Femur (tissue), 1 donor: ENCODE results near the gene CDKN2D.
A peak's percentile ranks its signal among the peaks of the same experiment; 100 is the strongest.
"Not testable (repeated sequence)": the region's sequence is repeated elsewhere in the genome, so short reads cannot be mapped to it uniquely, and the experiment has no call there.

Experiments
- DNase-seq: peaks from one replicate; pipeline ENCODE4 v3.0.0-alpha.2; 2017

The CDKN2D gene

GRCh38 chr19:10580979-10581631 is 12.3 kb upstream of the CDKN2D start:
- peak; percentile 90 for DNase-seq

GRCh38 chr19:10577951-10578350 is 9.2 kb upstream of the CDKN2D start:
- DNase-seq = no peak

- DNase-seq = no peak
Measured at GRCh38 chr19:10575011-10575716, 6.4 kb upstream of the CDKN2D start.

- DNase-seq = no peak
Measured at GRCh38 chr19:10574462-10574861, 5.7 kb upstream of the CDKN2D start.

GRCh38 chr19:10573793-10574192 is 5.0 kb upstream of the CDKN2D start:
- DNase-seq = not testable (repeated sequence)

- peak; percentile 41 for DNase-seq
Measured at GRCh38 chr19:10568062-10568825, 535 bp downstream of the CDKN2D start.

GRCh38 chr19:10567656-10568055 is 1.1 kb downstream of the CDKN2D start:
- no peak for DNase-seq

GRCh38 chr19:10566658-10567410 is 1.9 kb downstream of the CDKN2D start:
- DNase-seq = peak; percentile 33

GRCh38 chr19:10566408-10566657 is 2.4 kb downstream of the CDKN2D start:
- DNase-seq = no peak

GRCh38 chr19:10565567-10566407 is 3.0 kb downstream of the CDKN2D start, which contains the start of gene KRI1:
TSS of gene KRI1 (minus strand) at chr19:10566010. CDS start at chr19:10565999, 11 bp downstream.
- DNase-seq = peak; percentile 99

GRCh38 chr19:10565028-10565566 is 3.7 kb downstream of the CDKN2D start:
- DNase-seq = peak; percentile 63

GRCh38 chr19:10562609-10563008 is 6.2 kb downstream of the CDKN2D start:
- DNase-seq = no peak

- DNase-seq = no peak
Measured at GRCh38 chr19:10560154-10560553, 8.6 kb downstream of the CDKN2D start.

- no peak for DNase-seq
Measured at GRCh38 chr19:10557603-10558197, 11.1 kb downstream of the CDKN2D start.

GRCh38 chr19:10555610-10555973 is 13.2 kb downstream of the CDKN2D start:
- no peak for DNase-seq

- no peak for DNase-seq
Measured at GRCh38 chr19:10554760-10555609, 13.8 kb downstream of the CDKN2D start.

GRCh38 chr19:10553943-10554381 is 14.8 kb downstream of the CDKN2D start:
- DNase-seq = peak; percentile 60

GRCh38 chr19:10553087-10553667 is 15.6 kb downstream of the CDKN2D start:
- DNase-seq = peak; percentile 45

GRCh38 chr19:10552510-10553053 is 16.2 kb downstream of the CDKN2D start:
- DNase-seq = no peak
